OCI-LY7 (cell line): ENCODE results near the gene LRRTM1. TPM values are rescaled to one million over a fixed set of nuclear protein-coding genes. Genes with fewer than 3 reads are reported as not detected.

ENCODE experiments used
- BruUV-seq: library from RNA; stranded (reverse); fragments of 400-500 nt; replicated peaks from 2 replicates; lab custom pipeline; 2021; lab: Mats Ljungman, UMichigan
- CTCF ChIA-PET: fragments of 300-600 bp; sonication (Branson Sonifier 250); formaldehyde crosslinking; loops from one replicate; lab custom pipeline; 2022; ENCODE audit warnings: antibody characterized with exemption; ENCODE audit not compliant: unreplicated experiment; lab: Charles Lee
- POLR2A ChIA-PET: fragments of 300-600 bp; sonication (Branson Sonifier 250); formaldehyde crosslinking; loops from one replicate; lab custom pipeline; 2022; ENCODE audit warnings: antibody characterized with exemption; lab: Charles Lee
- DNase-seq: peaks from one replicate; pipeline ENCODE4 v3.0.0-alpha.2; 2015; ENCODE audit warnings: low spot score
- H2AFZ ChIP-seq: fragments of 200-600 bp; sonication (generic), shearing (Covaris generic); 2 replicates; pipeline ENCODE4 v1.6.1; 2014; ENCODE audit warnings: mild to moderate bottlenecking, antibody characterized with exemption, low read length, moderate library complexity
- H3K27ac ChIP-seq: fragments of 200-600 bp; sonication (generic); 2 replicates; pipeline ENCODE4 v1.5.1; 2014; ENCODE audit warnings: mixed run types, low read depth, mild to moderate bottlenecking, moderate library complexity, low read length, inconsistent platforms; ENCODE audit not compliant: poor library complexity, severe bottlenecking
- H3K36me3 ChIP-seq: fragments of 200-600 bp; sonication (generic); 2 replicates; pipeline ENCODE4 v1.6.1; 2014; ENCODE audit warnings: mild to moderate bottlenecking, antibody characterized with exemption, low read length, moderate library complexity, mixed read lengths; ENCODE audit not compliant: insufficient read depth
- H3K4me1 ChIP-seq: fragments of 200-600 bp; sonication (generic); 2 replicates; pipeline ENCODE4 v1.5.1; 2014; ENCODE audit warnings: mild to moderate bottlenecking, low read length; ENCODE audit not compliant: insufficient read depth, poor library complexity, severe bottlenecking
- H3K4me2 ChIP-seq: fragments of 200-600 bp; sonication (generic); 2 replicates; pipeline ENCODE4 v1.6.1; 2014; ENCODE audit warnings: mild to moderate bottlenecking, low read length
- H3K4me3 ChIP-seq: fragments of 200-600 bp; sonication (generic); 2 replicates; pipeline ENCODE4 v1.5.1; 2014; ENCODE audit warnings: mild to moderate bottlenecking, low read depth, low read length; ENCODE audit not compliant: poor library complexity, severe bottlenecking
- H3K79me2 ChIP-seq: fragments of 200-600 bp; sonication (generic); 2 replicates; pipeline ENCODE4 v1.6.1; 2016; ENCODE audit warnings: low read depth, mild to moderate bottlenecking, low read length, moderate library complexity, mixed read lengths; ENCODE audit not compliant: insufficient read depth
- H3K9me2 ChIP-seq: fragments of 200-600 bp; sonication (generic); 2 replicates; pipeline ENCODE4 v1.6.1; 2016; ENCODE audit warnings: mild to moderate bottlenecking, low read length, mixed read lengths; ENCODE audit not compliant: insufficient read depth
- H3K9me3 ChIP-seq: fragments of 200-600 bp; sonication (generic); 2 replicates; pipeline ENCODE4 v1.6.1; 2014; ENCODE audit warnings: mild to moderate bottlenecking, mixed run types, low read length, mixed read lengths
- H4K20me1 ChIP-seq: fragments of 200-600 bp; sonication (generic); 2 replicates; pipeline ENCODE4 v1.6.1; 2014; ENCODE audit warnings: mild to moderate bottlenecking, antibody characterized with exemption, low read length, moderate library complexity, mixed read lengths; ENCODE audit not compliant: insufficient read depth
- CTCF ChIP-seq: fragments of 200-600 bp; sonication (generic); conservative IDR thresholded peaks from 2 replicates; pipeline ENCODE4 v1.5.1; 2014; ENCODE audit warnings: mild to moderate bottlenecking, antibody characterized with exemption, low read length, moderate library complexity, mixed read lengths
- EZH2phosphoT487 ChIP-seq: fragments of 200-600 bp; sonication (generic); IDR thresholded peaks from 2 replicates; pipeline ENCODE4 v1.6.1; 2018; ENCODE audit warnings: low read depth, borderline replicate concordance, mild to moderate bottlenecking, mixed run types, antibody characterized with exemption, low read length, moderate library complexity, mixed read lengths
- intact Hi-C: fragments of 100-400 bp; cut with micrococcal nuclease; formaldehyde crosslinking; loops from one replicate; pipeline ENCODE4 v1.10.0; 2022; ENCODE audit not compliant: unreplicated experiment
- total RNA-seq, 2 experiments: library from RNA; depleted of rRNA in 1 of 2; stranded (reverse); fragments of >200 nt in 1 of 2; shearing (Covaris generic) in 1 of 2; gene quantifications; 2 replicates each; pipeline ENCODE4 v1.2.3, GENCODE V29; 2014 to 2022

LRRTM1 gene
- total RNA-seq, 2 experiments from 2014 or later = not detected

GRCh38 chr2:80323610-80324009, 19.1 kb upstream of the LRRTM1 start:
- no peak overlapping the region for H3K27ac ChIP-seq
- H3K79me2 ChIP-seq = no peaks in the 10 kb centered on the region
- no peaks in the 10 kb centered on the region for H3K9me3 ChIP-seq
- no peaks in the 10 kb centered on the region for H4K20me1 ChIP-seq
- H2AFZ ChIP-seq = no peak overlapping the region
- no peaks in the 10 kb centered on the region for H3K9me2 ChIP-seq
- intact Hi-C loops = loop anchor here (5.0 to 10.0 kb wide), 3 partner anchors 171 to 1064 kb away; no protein-coding TSS in a partner anchor
- no TSS peak for BruUV-seq
- ChIA-PET CTCF (no interaction called here), POLR2A (interaction anchor here (0.7 to 1.0 kb wide), 3 partner anchors 16 to 191 kb away, joined by 3 read pairs; no protein-coding TSS in a partner anchor)
- H3K4me2 ChIP-seq = no peak overlapping the region
- no peaks in the 10 kb centered on the region for H3K4me1 ChIP-seq
- no peak for DNase-seq
- TF ChIP-seq EZH2phosphoT487 (no peak), CTCF (no peak)
- H3K36me3 ChIP-seq = no peaks in the 10 kb centered on the region
- no peak overlapping the region for H3K4me3 ChIP-seq

GRCh38 chr2:80322958-80323357, 18.4 kb upstream of the LRRTM1 start:
- Histone ChIP-seq H3K27ac (no peak overlapping the region), H3K4me2 (no peak overlapping the region), H3K9me2 (no peaks in the 10 kb centered on the region), H4K20me1 (no peaks in the 10 kb centered on the region), H3K79me2 (no peaks in the 10 kb centered on the region), H3K4me1 (no peaks in the 10 kb centered on the region), H3K9me3 (no peaks in the 10 kb centered on the region), H3K4me3 (no peak overlapping the region), H3K36me3 (no peaks in the 10 kb centered on the region), H2AFZ (no peak overlapping the region)
- TF ChIP-seq CTCF (no peak), EZH2phosphoT487 (no peak)
- POLR2A ChIA-PET = interaction anchor here (1.0 kb wide), 1 partner anchor 25 kb away, joined by 3 read pairs; no protein-coding TSS in a partner anchor
- no peak for DNase-seq
- BruUV-seq = no TSS peak
- CTCF ChIA-PET = no interaction called here
- intact Hi-C loops = loop anchor here (5.0 to 10.0 kb wide), 3 partner anchors 172 to 1064 kb away; no protein-coding TSS in a partner anchor

GRCh38 chr2:80322311-80322920, 17.9 kb upstream of the LRRTM1 start:
- no peak for TF ChIP-seq CTCF
- TF ChIP-seq EZH2phosphoT487 = no peak
- no peaks in the 10 kb centered on the region for H3K4me1 ChIP-seq
- H3K79me2 ChIP-seq = no peaks in the 10 kb centered on the region
- no peaks in the 10 kb centered on the region for H3K9me3 ChIP-seq
- BruUV-seq = no TSS peak
- no peak overlapping the region for H2AFZ ChIP-seq
- ChIA-PET CTCF (no interaction called here), POLR2A (interaction anchor here (0.8 to 1.0 kb wide), 2 partner anchors 26 to 793 kb away, joined by 3 read pairs; no protein-coding TSS in a partner anchor)
- no peaks in the 10 kb centered on the region for H4K20me1 ChIP-seq
- no peak overlapping the region for H3K4me3 ChIP-seq
- H3K27ac ChIP-seq = no peak overlapping the region
- no peak overlapping the region for H3K4me2 ChIP-seq
- no peaks in the 10 kb centered on the region for H3K36me3 ChIP-seq
- no peak for DNase-seq
- intact Hi-C loops = loop anchor here (5.0 to 10.0 kb wide), 3 partner anchors 172 to 1065 kb away; no protein-coding TSS in a partner anchor
- no peaks in the 10 kb centered on the region for H3K9me2 ChIP-seq
